ENCODE results near the gene PSTPIP1. TPM values are rescaled to one million over a fixed set of nuclear protein-coding genes. Genes with fewer than 3 reads are reported as not detected.

The PSTPIP1 gene
- total and polyA plus RNA-seq, 2 of the 8 experiments (the other 6 are each of a cell fraction or from before 2014, with no cell fraction given) = 1.6 to 1.8 TPM

- DNase-seq (ENCODE audit: low read depth in 1 of 2, low spot score in 2 of 2) = no peak
- no peak overlapping the region for H3K9ac ChIP-seq (replicated peaks in 1 of 4; ENCODE audit: extremely low read depth in 1 of 4, low read depth in 3 of 4, low read length in 3 of 4)
- 98% methylated on average over 8 of the region's 9 CpGs; no CpG with 5 or more reads in 1 of the 2 experiments for WGBS, 2 experiments (ENCODE audit: extremely low coverage in 1 of 2, insufficient coverage in 1 of 2, insufficient read length in 1 of 2, insufficient replicate concordance in 2 of 2, low coverage in 1 of 2, low lambda C conversion rate in 2 of 2, missing lambda C conversion rate in 1 of 2)
Measured at GRCh38 chr15:77035584-77035983, 40.7 kb downstream of the PSTPIP1 start.

More at GRCh38 chr15:77035584-77035983, 40.7 kb downstream of the PSTPIP1 start:
- no peaks in the 10 kb centered on the region; a peak in 1 of 7 replicates for H3K27me3 ChIP-seq (replicated peaks in 1 of 4; ENCODE audit: control insufficient read depth in 3 of 4, extremely low read depth in 1 of 4, insufficient read depth in 3 of 4, low read length in 3 of 4)
- H3K18ac ChIP-seq (ENCODE audit: extremely low read depth, low read length) = no peak overlapping the region
- H3K14ac ChIP-seq (ENCODE audit: insufficient read length) = no peak overlapping the region
- no peak overlapping the region for H2BK120ac ChIP-seq (replicated peaks; ENCODE audit: low read depth, low read length)
- no peaks in the 10 kb centered on the region for H3K23me2 ChIP-seq (ENCODE audit: low read depth, low read length)
- no peak overlapping the region for H2BK15ac ChIP-seq (ENCODE audit: low read length)
- ChIA-PET POLR2A (ENCODE audit: partially characterized antibody) (interaction anchor here (1.0 to 2.1 kb wide), 3 partner anchors 10 to 598 kb away, joined by 3 to 6 read pairs (median 3); no protein-coding TSS in a partner anchor), CTCF (ENCODE audit: partially characterized antibody) (interaction anchor here (0.8 to 5.4 kb wide), 26 partner anchors 10 to 507 kb away, joined by 3 to 77 read pairs (median 5); partner anchors contain the start of gene PSTPIP1)
- no peak overlapping the region for H3K4ac ChIP-seq (replicated peaks; ENCODE audit: insufficient read length, low read depth, low read length)
- peak overlapping the region; percentile 18 for H3K56ac ChIP-seq (replicated peaks; ENCODE audit: insufficient read length, low read depth, low read length)
- peaks cover 0 to 14% (median 7%) of the 10 kb centered on the region in 4 experiments; a peak in 5 of 7 replicates for H3K4me1 ChIP-seq (replicated peaks in 1 of 4; ENCODE audit: control insufficient read depth in 3 of 4, insufficient read depth in 4 of 4, low read length in 3 of 4)
- no peak overlapping the region; the same call in 1 of the 2 replicates for H2BK5ac ChIP-seq (ENCODE audit: low read depth, low read length)
- TF ChIP-seq CBX8 (IDR thresholded peaks at IDR 0.05; ENCODE audit: borderline replicate concordance, low read depth, low read length) (no peak), MAFK (IDR thresholded peaks at IDR 0.05; ENCODE audit: low read depth, low read length) (no peak), USF2 (IDR thresholded peaks at IDR 0.05; ENCODE audit: low read length) (no peak), RXRA (IDR thresholded peaks at IDR 0.05; ENCODE audit: insufficient read depth, low read depth, low read length) (no peak), ATF2 (IDR thresholded peaks at IDR 0.05; ENCODE audit: low read length) (no peak), TAF7 (optimal IDR thresholded peaks at IDR 0.05; ENCODE audit: borderline replicate concordance, low read depth, low read length) (no peak), HDAC6 (IDR thresholded peaks at IDR 0.05; ENCODE audit: low read depth, low read length) (no peak), EZH2 (IDR thresholded peaks at IDR 0.05; ENCODE audit: low read depth, low read length, severe bottlenecking) (no peak), HDAC2 (IDR thresholded peaks at IDR 0.05; ENCODE audit: borderline replicate concordance in 1 of 2, low read depth in 2 of 2, low read length in 2 of 2) (no peak), ASH2L (IDR thresholded peaks at IDR 0.05; ENCODE audit: low read length) (no peak)
- no peak overlapping the region for H3K23ac ChIP-seq (ENCODE audit: insufficient read length)
- H3K36me3 ChIP-seq (ENCODE audit: control insufficient read depth in 2 of 4, insufficient read depth in 4 of 4, low read length in 3 of 4) = peaks cover 0 to 6% (median 0%) of the 10 kb centered on the region in 4 experiments; a peak in 3 of 8 replicates
- H3K27ac ChIP-seq (ENCODE audit: low read depth, low read length) = no peak overlapping the region
- no peak overlapping the region for H4K91ac ChIP-seq (replicated peaks; ENCODE audit: insufficient read length, low read length)
- no peak overlapping the region for H2AFZ ChIP-seq (ENCODE audit: low read length)
- no peak overlapping the region for H3K4me2 ChIP-seq (ENCODE audit: insufficient read depth in 1 of 2, low read depth in 2 of 2, low read length in 2 of 2)
- no peak overlapping the region for H2AK5ac ChIP-seq (ENCODE audit: low read depth, low read length)
- H3K9me3 ChIP-seq (ENCODE audit: insufficient read depth in 2 of 2, low read depth in 1 of 2, low read length in 1 of 2) = peaks cover 0 to 12% of the 10 kb centered on the region in 2 experiments; a peak in 1 of 4 replicates
- H4K8ac ChIP-seq (ENCODE audit: extremely low read depth, insufficient read depth, low read length) = no peak overlapping the region
- H4K20me1 ChIP-seq (replicated peaks in 1 of 2; ENCODE audit: control insufficient read depth in 1 of 2, insufficient read depth in 2 of 2, low read length in 2 of 2) = no peaks in the 10 kb centered on the region
- H4K5ac ChIP-seq (ENCODE audit: insufficient read length, low read depth, low read length) = no peak overlapping the region
- H3K4me3 ChIP-seq (ENCODE audit: extremely low read depth in 1 of 4, insufficient read depth in 2 of 4, low read depth in 3 of 4, low read length in 4 of 4) = no peak overlapping the region
- H3K79me2 ChIP-seq (ENCODE audit: control insufficient read depth in 1 of 2, insufficient read depth in 2 of 2, low read length in 2 of 2) = no peaks in the 10 kb centered on the region
- H2BK20ac ChIP-seq (ENCODE audit: low read length) = no peak overlapping the region
- H2BK12ac ChIP-seq (ENCODE audit: low read depth, low read length) = no peak overlapping the region
- no peak for FAIRE-seq
- H3K79me1 ChIP-seq (ENCODE audit: low read depth, low read length) = no peaks in the 10 kb centered on the region
